GM18519 (cell line): ENCODE measurements around the gene CCDC121.
"Not testable (repeated sequence)": the region's sequence is repeated elsewhere in the genome, so short reads cannot be mapped to it uniquely, and the experiment has no call there.

Source experiments
- ATAC-seq: cut with Tn5 transposase; IDR thresholded peaks from one replicate; pipeline ENCODE4 v1.9.1; 2021; ENCODE audit warnings: mild to moderate bottlenecking, moderate library complexity; ENCODE audit not compliant: unreplicated experiment, low FRiP score

CCDC121 gene

GRCh38 chr2:27638037-27638637 is 9.3 kb upstream of the CCDC121 start:
- ATAC-seq: no peak

- ATAC-seq: no peak
Measured at GRCh38 chr2:27636766-27637165, 8.0 kb upstream of the CCDC121 start.

- no peak for ATAC-seq
Measured at GRCh38 chr2:27634291-27634690, 5.5 kb upstream of the CCDC121 start.

GRCh38 chr2:27630257-27630656 is 1.4 kb upstream of the CCDC121 start:
- not testable (repeated sequence) for ATAC-seq

- peak; percentile 10 for ATAC-seq
Measured at GRCh38 chr2:27627963-27628766, 647 bp downstream of the CCDC121 start.

GRCh38 chr2:27626921-27627320 is 1.9 kb downstream of the CCDC121 start:
- not testable (repeated sequence) for ATAC-seq

GRCh38 chr2:27626323-27626722 is 2.5 kb downstream of the CCDC121 start:
- ATAC-seq: not testable (repeated sequence)

GRCh38 chr2:27624943-27625342 is 3.9 kb downstream of the CCDC121 start:
- no peak for ATAC-seq

- no peak for ATAC-seq
Measured at GRCh38 chr2:27622921-27623384, 5.9 kb downstream of the CCDC121 start.

- no peak for ATAC-seq
Measured at GRCh38 chr2:27621524-27621923, 7.3 kb downstream of the CCDC121 start.

GRCh38 chr2:27615316-27615715 is 13.5 kb downstream of the CCDC121 start:
- ATAC-seq: no peak

GRCh38 chr2:27613985-27614384 is 14.8 kb downstream of the CCDC121 start:
- ATAC-seq: no peak

- no peak for ATAC-seq
Measured at GRCh38 chr2:27606611-27607010, 22.2 kb downstream of the CCDC121 start.

GRCh38 chr2:27596627-27597026 is 32.2 kb downstream of the CCDC121 start:
- ATAC-seq: no peak

GRCh38 chr2:27595412-27595811 is 33.4 kb downstream of the CCDC121 start:
- ATAC-seq: not testable (repeated sequence)

GRCh38 chr2:27594020-27594703 is 34.6 kb downstream of the CCDC121 start:
- ATAC-seq: not testable (repeated sequence)

GRCh38 chr2:27593240-27593639 is 35.6 kb downstream of the CCDC121 start:
- ATAC-seq: no peak

GRCh38 chr2:27591745-27592144 is 37.1 kb downstream of the CCDC121 start:
- no peak for ATAC-seq

GRCh38 chr2:27588308-27588707 is 40.5 kb downstream of the CCDC121 start:
- no peak for ATAC-seq

- ATAC-seq: no peak
Measured at GRCh38 chr2:27587025-27587424, 41.8 kb downstream of the CCDC121 start.

GRCh38 chr2:27584597-27584996 is 44.2 kb downstream of the CCDC121 start:
- ATAC-seq: no peak
